SK-N-SH (cell line): Measurements from ENCODE around the gene DIAPH1. TPM values are rescaled to one million over a fixed set of nuclear protein-coding genes. Genes with fewer than 3 reads are reported as not detected.

ENCODE experiments used
- CTCF ChIA-PET: fragments of 300-600, 350-600 bp; formaldehyde crosslinking; extraction: SDS; loops from one replicate; lab custom pipeline; 2021; lab: Yijun Ruan, JAX
- POLR2A ChIA-PET: fragments of 350-600 bp; sonication (Branson Sonifier 250); formaldehyde crosslinking; extraction: SDS; loops from one replicate; lab custom pipeline; 2020; ENCODE audit warnings: antibody characterized with exemption, inconsistent platforms; lab: Yijun Ruan, JAX
- DNase-seq: peaks from one replicate; pipeline ENCODE4 v3.0.0; 2012
- H2AFZ ChIP-seq: fragments of 200-600 bp; sonication (generic); 2 replicates; pipeline ENCODE4 v1.8.1; 2016; ENCODE audit warnings: antibody characterized with exemption, mild to moderate bottlenecking, low read depth
- H3F3A ChIP-seq: fragments of 200-600 bp; sonication (generic); replicated peaks from 2 replicates; pipeline ENCODE3; 2016; ENCODE audit warnings: antibody characterized with exemption, mild to moderate bottlenecking; ENCODE audit not compliant: insufficient read depth
- H3K27ac ChIP-seq, 2 experiments: fragments of 200-500 bp in 1 of 2; fragments of 200-600 bp in 1 of 2; sonication (Bioruptor generic) in 1 of 2; sonication (generic), shearing (Covaris generic) in 1 of 2; 2 replicates each; pipeline versions ENCODE4 v1.5.1 to v1.6.1; 2014 to 2016; ENCODE audit warnings: low read depth in 2 of 2, inconsistent platforms in 1 of 2, low read length in 1 of 2, mild to moderate bottlenecking in 1 of 2, mixed read lengths in 1 of 2
- H3K27me3 ChIP-seq: fragments of 200-600 bp; sonication (generic), shearing (Covaris generic); 2 replicates; pipeline ENCODE4 v1.6.1; 2016; ENCODE audit warnings: mixed run types; ENCODE audit not compliant: insufficient read depth
- H3K36me3 ChIP-seq, 2 experiments: fragments of 200-500 bp in 1 of 2; fragments of 200-600 bp in 1 of 2; sonication (Bioruptor generic) in 1 of 2; sonication (generic) in 1 of 2; replicated peaks in 1 of 2; 2 replicates each; pipeline versions ENCODE3 to v1.5.1; 2014 to 2016; ENCODE audit warnings: low read length in 1 of 2, mild to moderate bottlenecking in 1 of 2; ENCODE audit not compliant: insufficient read depth in 2 of 2, control insufficient read depth in 1 of 2
- H3K4me1 ChIP-seq, 2 experiments: fragments of 200-500 bp in 1 of 2; fragments of 200-600 bp in 1 of 2; sonication (Bioruptor generic) in 1 of 2; sonication (generic), shearing (Covaris generic) in 1 of 2; 2 replicates each; pipeline versions ENCODE4 v1.5.1 to v1.6.1; 2014 to 2016; ENCODE audit warnings: low read depth in 1 of 2, low read length in 1 of 2, mixed run types in 1 of 2; ENCODE audit not compliant: insufficient read depth in 2 of 2, control insufficient read depth in 1 of 2
- H3K4me2 ChIP-seq: fragments of 200-600 bp; sonication (generic), shearing (Covaris generic); 2 replicates; pipeline ENCODE4 v1.6.1; 2017; ENCODE audit warnings: mixed run types
- H3K4me3 ChIP-seq, 2 experiments: fragments of 200-500 bp in 1 of 2; fragments of 200-600 bp in 1 of 2; sonication (Bioruptor generic) in 1 of 2; sonication (generic), shearing (Covaris generic) in 1 of 2; 2 replicates each; pipeline versions ENCODE4 v1.5.1 to v1.8.1; 2014 to 2016; ENCODE audit warnings: low read depth in 2 of 2, inconsistent platforms in 1 of 2, low read length in 1 of 2, mild to moderate bottlenecking in 1 of 2, mixed read lengths in 1 of 2, moderate library complexity in 1 of 2
- H3K79me2 ChIP-seq: fragments of 200-600 bp; sonication (generic); 2 replicates; pipeline ENCODE4 v1.8.1; 2017; ENCODE audit warnings: mild to moderate bottlenecking; ENCODE audit not compliant: insufficient read depth
- H3K9ac ChIP-seq: fragments of 200-600 bp; sonication (generic); 2 replicates; pipeline ENCODE4 v1.6.1; 2017; ENCODE audit warnings: mixed run types
- H3K9me2 ChIP-seq: fragments of 200-600 bp; sonication (generic); 2 replicates; pipeline ENCODE4 v1.6.1; 2017; ENCODE audit warnings: mixed run types
- H3K9me3 ChIP-seq: fragments of 200-600 bp; sonication (generic); 2 replicates; pipeline ENCODE4 v1.6.1; 2017; ENCODE audit warnings: mixed run types, mild to moderate bottlenecking, moderate library complexity
- H4K20me1 ChIP-seq: fragments of 200-600 bp; sonication (generic); 2 replicates; pipeline ENCODE4 v1.6.1; 2017; ENCODE audit warnings: mild to moderate bottlenecking, mixed run types; ENCODE audit not compliant: insufficient read depth
- EP300 ChIP-seq, 2 experiments: IDR thresholded peaks; 2 replicates each; pipeline versions ENCODE4 v1.4.0 to v1.6.1; 2012; ENCODE audit warnings: borderline replicate concordance in 1 of 2, low read depth in 1 of 2, low read length in 1 of 2
- EZH2phosphoT487 ChIP-seq: fragments of 200-600 bp; sonication (generic); IDR thresholded peaks from 2 replicates; pipeline ENCODE4 v1.6.1; 2017; ENCODE audit warnings: low read depth, mixed run types, mild to moderate bottlenecking, antibody characterized with exemption, moderate library complexity, borderline replicate concordance
- FOSL2 ChIP-seq: IDR thresholded peaks from 2 replicates; pipeline ENCODE4 v1.4.0; 2012; ENCODE audit warnings: low read depth, mild to moderate bottlenecking, moderate library complexity, borderline replicate concordance
- FOXJ3 ChIP-seq: sonication (generic); formaldehyde crosslinking; IDR thresholded peaks from 2 replicates; pipeline ENCODE4 v1.5.1; 2020; ENCODE audit warnings: mild to moderate bottlenecking, missing genetic modification reagents
- GATA2 ChIP-seq: sonication (generic); formaldehyde crosslinking; IDR thresholded peaks from 2 replicates; pipeline ENCODE4 v1.5.0; 2020; ENCODE audit warnings: mild to moderate bottlenecking, missing genetic modification reagents
- MEF2A ChIP-seq: IDR thresholded peaks from 2 replicates; pipeline ENCODE4 v1.4.0; 2012; ENCODE audit warnings: low read depth, borderline replicate concordance
- MXI1 ChIP-seq: IDR thresholded peaks from 2 replicates; pipeline ENCODE4 v1.6.1; 2012; ENCODE audit warnings: mild to moderate bottlenecking, low read depth, low read length, improper control_type of control experiment
- NFIC ChIP-seq: IDR thresholded peaks from 2 replicates; pipeline ENCODE4 v1.4.0; 2012; ENCODE audit warnings: borderline replicate concordance
- POLR2AphosphoS5 ChIP-seq: IDR thresholded peaks from 2 replicates; pipeline ENCODE4 v1.6.1; 2012; ENCODE audit warnings: low read depth, low read length
- RAD21 ChIP-seq: IDR thresholded peaks from 2 replicates; pipeline ENCODE4 v1.6.1; 2012; ENCODE audit warnings: mild to moderate bottlenecking, low read length
- RCOR1 ChIP-seq: fragments of 150-350 bp; IDR thresholded peaks from 2 replicates; pipeline ENCODE4 v1.6.1; 2017; ENCODE audit warnings: antibody characterized with exemption, low read length
- REST ChIP-seq: IDR thresholded peaks from 2 replicates; pipeline ENCODE4 v1.6.1; 2012; ENCODE audit warnings: mild to moderate bottlenecking, low read depth, low read length, moderate library complexity
- RXRA ChIP-seq: IDR thresholded peaks from 2 replicates; pipeline ENCODE4 v1.4.0; 2012; ENCODE audit warnings: low read depth, mild to moderate bottlenecking, borderline replicate concordance
- SMC3 ChIP-seq: IDR thresholded peaks from 2 replicates; pipeline ENCODE4 v1.6.1; 2012; ENCODE audit warnings: low read depth, low read length, improper control_type of control experiment
- USF1 ChIP-seq: IDR thresholded peaks from 2 replicates; pipeline ENCODE4 v1.4.0; 2012; ENCODE audit warnings: low read depth, borderline replicate concordance
- YY1 ChIP-seq: IDR thresholded peaks from 2 replicates; pipeline ENCODE4 v1.4.0; 2012; ENCODE audit warnings: low read depth, mild to moderate bottlenecking
- WGBS: methylation state at CpG from one replicate; pipeline ENCODE4 v1.1.6; 2017; ENCODE audit warnings: low lambda C conversion rate; 5-methylcytosine and 5-hydroxymethylcytosine counted together
- polyA plus RNA-seq, 3 experiments: library from polyadenylated mRNA; depleted of rRNA; stranded (reverse); fragments of >200 nt; gene quantifications; 2 replicates each; pipeline ENCODE4 v1.2.3, GENCODE V29; 2012
- TF ChIP-seq, protein P1 (sequence below): fragments of 150-350 bp; IDR thresholded peaks from 2 replicates; pipeline ENCODE4 v1.6.1; 2016; ENCODE audit warnings: mild to moderate bottlenecking, low read depth, low read length
- TF ChIP-seq, protein P2 (sequence below): IDR thresholded peaks from 2 replicates; pipeline ENCODE4 v1.4.0; 2012; ENCODE audit warnings: low read depth

DIAPH1 gene
- polyA plus RNA-seq, 1 of the 3 experiments (the other 2 are of a cell fraction): 30.4 TPM

DNA sequence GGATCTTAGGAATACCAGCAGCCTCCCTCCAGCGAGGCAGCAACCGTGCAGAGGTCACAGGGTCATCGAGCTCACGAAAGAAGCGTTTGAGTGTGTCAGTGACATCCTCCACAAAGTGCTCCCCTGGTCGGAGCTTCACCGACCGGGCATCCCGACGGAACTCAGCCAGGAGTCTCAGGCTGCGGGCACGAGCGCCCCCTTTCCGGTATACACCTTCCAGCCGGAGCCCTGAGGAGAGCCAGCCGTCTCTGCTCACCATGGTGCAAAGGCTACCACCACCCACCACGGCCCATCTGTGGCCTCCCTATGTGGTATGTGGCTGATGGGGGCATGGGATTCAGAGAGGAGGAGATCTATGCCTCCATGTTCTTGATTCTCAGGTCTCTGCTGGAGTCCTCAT, 43.2 kb upstream of the DIAPH1 start:
- Histone ChIP-seq H3F3A (peaks cover 6% of the 10 kb centered on the region), H3K4me2 (no peak overlapping the region)
- 91% methylated on average over 13 of the region's 17 CpGs for WGBS
- TF ChIP-seq POLR2AphosphoS5: no peak
- no peak for TF ChIP-seq YY1
- TF ChIP-seq MEF2A: no peak
- TF ChIP-seq REST: no peak
- no peak for TF ChIP-seq RCOR1
- TF ChIP-seq SMC3: no peak
- no peak for TF ChIP-seq GATA2
- TF ChIP-seq, protein P1, sequence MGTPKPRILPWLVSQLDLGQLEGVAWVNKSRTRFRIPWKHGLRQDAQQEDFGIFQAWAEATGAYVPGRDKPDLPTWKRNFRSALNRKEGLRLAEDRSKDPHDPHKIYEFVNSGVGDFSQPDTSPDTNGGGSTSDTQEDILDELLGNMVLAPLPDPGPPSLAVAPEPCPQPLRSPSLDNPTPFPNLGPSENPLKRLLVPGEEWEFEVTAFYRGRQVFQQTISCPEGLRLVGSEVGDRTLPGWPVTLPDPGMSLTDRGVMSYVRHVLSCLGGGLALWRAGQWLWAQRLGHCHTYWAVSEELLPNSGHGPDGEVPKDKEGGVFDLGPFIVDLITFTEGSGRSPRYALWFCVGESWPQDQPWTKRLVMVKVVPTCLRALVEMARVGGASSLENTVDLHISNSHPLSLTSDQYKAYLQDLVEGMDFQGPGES: no peak
- no peak for TF ChIP-seq FOSL2
- no peak for TF ChIP-seq USF1
- TF ChIP-seq RXRA: no peak
- TF ChIP-seq, protein P2, sequence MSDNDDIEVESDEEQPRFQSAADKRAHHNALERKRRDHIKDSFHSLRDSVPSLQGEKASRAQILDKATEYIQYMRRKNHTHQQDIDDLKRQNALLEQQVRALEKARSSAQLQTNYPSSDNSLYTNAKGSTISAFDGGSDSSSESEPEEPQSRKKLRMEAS: no peak
- no peak for TF ChIP-seq FOXJ3 (CRISPR knock-in tag)
- no peak for TF ChIP-seq NFIC
- TF ChIP-seq EZH2phosphoT487: no peak
- no peak for TF ChIP-seq RAD21
- TF ChIP-seq EP300 (IDR thresholded peaks at IDR 0.05; ENCODE audit: borderline replicate concordance in 1 of 2, low read depth in 1 of 2, low read length in 1 of 2): no peak
- TF ChIP-seq MXI1: no peak
- TF ChIP-seq, all 33 proteins: peak for 0
- ChIA-PET POLR2A (no interaction called here), CTCF (interaction anchor here (1.2 to 2.3 kb wide), 3 partner anchors 30 to 874 kb away, joined by 3 to 11 read pairs (median 3); no protein-coding TSS in a partner anchor)
- H3K9me2 ChIP-seq: no peaks in the 10 kb centered on the region
- H3K4me3 ChIP-seq: no peak overlapping the region
- H3K4me1 ChIP-seq: peaks cover 0 to 8% of the 10 kb centered on the region in 2 experiments; a peak in 3 of 4 replicates
- no peaks in the 10 kb centered on the region for H3K79me2 ChIP-seq
- no peak overlapping the region for H3K27ac ChIP-seq
- H3K9me3 ChIP-seq: no peaks in the 10 kb centered on the region
- peaks cover 32 to 37% of the 10 kb centered on the region in 2 experiments for H3K36me3 ChIP-seq
- H3K9ac ChIP-seq: no peak overlapping the region
- H2AFZ ChIP-seq: no peak overlapping the region
- no peaks in the 10 kb centered on the region for H4K20me1 ChIP-seq
- DNase-seq: no peak
- H3K27me3 ChIP-seq: no peaks in the 10 kb centered on the region
